Measurements from ENCODE around the gene CDC42SE2. TPM values are rescaled to one million over a fixed set of nuclear protein-coding genes. Genes with fewer than 3 reads are reported as not detected.
"Not testable (repeated sequence)": the region's sequence is repeated elsewhere in the genome, so short reads cannot be mapped to it uniquely, and the experiment has no call there.

The CDC42SE2 gene
- total RNA-seq, 4 donors from 2014 or later = 23.9 to 29.6 (median 26.4) TPM

- intact Hi-C loops (cut with DNase I; ENCODE audit: low total_unique reads) (no loop called here), in situ Hi-C loops (cut with MboI; ENCODE audit: low sequenced_read_pairs in 4 of 4) (no loop called here)
- ATAC-seq = no peak
- Histone ChIP-seq H3K4me3 (no peak overlapping the region), H3K27ac (no peak overlapping the region), H3K27me3 (no peaks in the 10 kb centered on the region), H3K36me3 (no peaks in the 10 kb centered on the region), H3K9me3 (no peaks in the 10 kb centered on the region), H3K4me1 (peaks cover 4 to 18% of the 10 kb centered on the region in 2 donors)
- TF ChIP-seq POLR2A (IDR thresholded peaks at IDR 0.05) (no peak), CTCF (IDR thresholded peaks at IDR 0.05 in 4 of 5, conservative IDR thresholded peaks at IDR 0.05 in 1 of 5) (no peak)
- no peak for DNase-seq
These were observed 59.5 kb downstream of the CDC42SE2 start for GRCh38 chr5:131323378-131323777.

- ATAC-seq = no peak
- intact Hi-C loops (cut with DNase I; ENCODE audit: low total_unique reads) (no loop called here), in situ Hi-C loops (cut with MboI; ENCODE audit: low sequenced_read_pairs in 4 of 4) (no loop called here)
- H3K4me3 ChIP-seq = no peak overlapping the region
- TF ChIP-seq POLR2A (IDR thresholded peaks at IDR 0.05) (no peak), CTCF (IDR thresholded peaks at IDR 0.05 in 4 of 5, conservative IDR thresholded peaks at IDR 0.05 in 1 of 5) (no peak)
- H3K9me3 ChIP-seq = no peaks in the 10 kb centered on the region
- no peaks in the 10 kb centered on the region for H3K36me3 ChIP-seq
- H3K27me3 ChIP-seq = no peaks in the 10 kb centered on the region
- DNase-seq = no peak
- no peak overlapping the region for H3K27ac ChIP-seq
- H3K4me1 ChIP-seq = peaks cover 4 to 18% of the 10 kb centered on the region in 2 donors
These were observed 60.5 kb downstream of the CDC42SE2 start for GRCh38 chr5:131324303-131324702.

- Histone ChIP-seq H3K4me1 (peaks cover under 1 to 14% of the 10 kb centered on the region in 2 donors), H3K27ac (no peak overlapping the region), H3K4me3 (no peak overlapping the region), H3K36me3 (no peaks in the 10 kb centered on the region), H3K9me3 (no peaks in the 10 kb centered on the region), H3K27me3 (no peaks in the 10 kb centered on the region)
- in situ Hi-C loops (cut with MboI; ENCODE audit: low sequenced_read_pairs in 4 of 4) = no loop called here
- ATAC-seq = no peak
- no peak for DNase-seq
- TF ChIP-seq POLR2A (IDR thresholded peaks at IDR 0.05) = no peak
- intact Hi-C loops (cut with DNase I; ENCODE audit: low total_unique reads) = no loop called here
These were observed 64.9 kb downstream of the CDC42SE2 start for GRCh38 chr5:131328536-131329285.

GRCh38 chr5:131329286-131329560, 65.4 kb downstream of the CDC42SE2 start:
- Histone ChIP-seq H3K9me3 (no peaks in the 10 kb centered on the region), H3K36me3 (no peaks in the 10 kb centered on the region), H3K4me3 (no peak overlapping the region), H3K4me1 (peaks cover 0 to 9% of the 10 kb centered on the region in 2 donors), H3K27me3 (no peaks in the 10 kb centered on the region), H3K27ac (no peak overlapping the region)
- in situ Hi-C loops (cut with MboI; ENCODE audit: low sequenced_read_pairs in 4 of 4) = no loop called here
- TF ChIP-seq POLR2A (IDR thresholded peaks at IDR 0.05) (no peak), CTCF (IDR thresholded peaks at IDR 0.05 in 4 of 5, conservative IDR thresholded peaks at IDR 0.05 in 1 of 5) (no peak)
- ATAC-seq (no peak), DNase-seq (no peak)
- intact Hi-C loops (cut with DNase I; ENCODE audit: low total_unique reads) = no loop called here

GRCh38 chr5:131330031-131330430, 66.2 kb downstream of the CDC42SE2 start:
- Histone ChIP-seq H3K9me3 (no peaks in the 10 kb centered on the region), H3K36me3 (no peaks in the 10 kb centered on the region), H3K4me3 (no peak overlapping the region), H3K27ac (no peak overlapping the region), H3K4me1 (peaks cover 0 to 6% of the 10 kb centered on the region in 2 donors), H3K27me3 (no peaks in the 10 kb centered on the region)
- in situ Hi-C loops (cut with MboI; ENCODE audit: low sequenced_read_pairs in 4 of 4) = no loop called here
- ATAC-seq = no peak
- intact Hi-C loops (cut with DNase I; ENCODE audit: low total_unique reads) = no loop called here
- no peak for DNase-seq
- TF ChIP-seq POLR2A (IDR thresholded peaks at IDR 0.05) (no peak), CTCF (IDR thresholded peaks at IDR 0.05 in 4 of 5, conservative IDR thresholded peaks at IDR 0.05 in 1 of 5) (no peak)

- H3K36me3 ChIP-seq; H3K4me1 ChIP-seq; H3K27ac ChIP-seq; intact Hi-C loops (cut with DNase I; ENCODE audit: low total_unique reads); in situ Hi-C loops (cut with MboI; ENCODE audit: low sequenced_read_pairs in 4 of 4); H3K27me3 ChIP-seq; H3K4me3 ChIP-seq; ATAC-seq; H3K9me3 ChIP-seq; DNase-seq: not testable (repeated sequence)
These were observed 71.9 kb downstream of the CDC42SE2 start for GRCh38 chr5:131335756-131336155.

- ATAC-seq; H3K27ac ChIP-seq; H3K4me3 ChIP-seq; H3K27me3 ChIP-seq; intact Hi-C loops (cut with DNase I; ENCODE audit: low total_unique reads); H3K9me3 ChIP-seq; in situ Hi-C loops (cut with MboI; ENCODE audit: low sequenced_read_pairs in 4 of 4); H3K4me1 ChIP-seq; H3K36me3 ChIP-seq; DNase-seq: not testable (repeated sequence)
These were observed 72.9 kb downstream of the CDC42SE2 start for GRCh38 chr5:131336801-131337200.
